GM12878 (cell line): ENCODE measurements around the gene VMP1. TPM values are rescaled to one million over a fixed set of nuclear protein-coding genes. Genes with fewer than 3 reads are reported as not detected.

Source experiments
- ATAC-seq: fragments of 200-7000 bp; cut with Tn5 transposase; 3 replicates; pipeline ENCODE4 v1.9.1; 2020; ENCODE audit warnings: mild to moderate bottlenecking, moderate library complexity
- BruUV-seq: library from RNA; stranded (reverse); fragments of 400-500 nt; replicated peaks from 2 replicates; lab custom pipeline; 2021; lab: Mats Ljungman, UMichigan
- CTCF ChIA-PET: fragments of 300-600 bp; sonication (Branson Sonifier 250); formaldehyde crosslinking; extraction: SDS; loops from one replicate; lab custom pipeline; 2021; ENCODE audit warnings: inconsistent platforms; lab: Yijun Ruan, JAX
- POLR2A ChIA-PET: fragments of 350-600 bp; formaldehyde crosslinking; extraction: SDS; loops from one replicate; lab custom pipeline; 2021; ENCODE audit warnings: inconsistent platforms; lab: Charles Lee
- RAD21 ChIA-PET: fragments of 300-600 bp; sonication (Branson Sonifier 250); formaldehyde crosslinking; loops from one replicate; lab custom pipeline; 2023; ENCODE audit warnings: antibody characterized with exemption; ENCODE audit not compliant: unreplicated experiment; lab: Charles Lee
- SMC1A ChIA-PET: fragments of 300-600 bp; sonication (Branson Sonifier 250); formaldehyde crosslinking; loops from one replicate; lab custom pipeline; 2023; ENCODE audit not compliant: unreplicated experiment, uncharacterized antibody; lab: Charles Lee
- DNase-seq: peaks from one replicate; pipeline ENCODE4 v3.0.0-alpha.2; 2011; ENCODE audit warnings: low read depth, low spot score
- FAIRE-seq: peaks from 3 replicates; lab custom pipeline; 2011; peaks lifted over from hg19 to GRCh38; lab: Jason Lieb, UNC
- H2AFZ ChIP-seq: 2 replicates; pipeline ENCODE4 v1.6.0; 2011; ENCODE audit warnings: low read depth, low read length, control low read depth; ENCODE audit not compliant: control insufficient read depth
- H3K27ac ChIP-seq: 2 replicates; pipeline ENCODE4 v1.5.1; 2011; ENCODE audit warnings: control low read depth; ENCODE audit not compliant: control insufficient read depth, insufficient read depth
- H3K27me3 ChIP-seq, 2 experiments: replicated peaks in 1 of 2; 2 replicates each; pipeline versions ENCODE4 v1.6.0 to v1.6.1; 2011; ENCODE audit warnings: low read length in 1 of 2; ENCODE audit not compliant: control insufficient read depth in 2 of 2, insufficient read depth in 2 of 2
- H3K36me3 ChIP-seq, 2 experiments: 2 replicates each; pipeline ENCODE4 v1.5.1; 2011; ENCODE audit warnings: low read length in 1 of 2; ENCODE audit not compliant: control insufficient read depth in 2 of 2, insufficient read depth in 2 of 2
- H3K4me1 ChIP-seq: 2 replicates; pipeline ENCODE4 v1.6.1; 2011; ENCODE audit warnings: mild to moderate bottlenecking, low read length, moderate library complexity, mixed read lengths; ENCODE audit not compliant: control insufficient read depth, insufficient read depth
- H3K4me2 ChIP-seq: 2 replicates; pipeline ENCODE4 v1.6.0; 2011; ENCODE audit warnings: control low read depth; ENCODE audit not compliant: control insufficient read depth, insufficient read depth
- H3K4me3 ChIP-seq: fragments of 200-600 bp; sonication (generic); 2 replicates; pipeline ENCODE4 v1.5.1; 2016
- H3K79me2 ChIP-seq: 2 replicates; pipeline ENCODE4 v1.6.0; 2011; ENCODE audit warnings: low read length; ENCODE audit not compliant: control insufficient read depth, insufficient read depth
- H3K9ac ChIP-seq: 2 replicates; pipeline ENCODE4 v1.8.0; 2011; ENCODE audit warnings: low read length, control low read depth, mixed read lengths; ENCODE audit not compliant: control insufficient read depth, insufficient read depth
- H3K9me3 ChIP-seq: replicated peaks from 3 replicates; pipeline ENCODE4 v1.5.1; 2011; ENCODE audit warnings: mild to moderate bottlenecking, low read length; ENCODE audit not compliant: control insufficient read depth, insufficient read depth
- H4K20me1 ChIP-seq: 2 replicates; pipeline ENCODE4 v1.6.0; 2011; ENCODE audit not compliant: control insufficient read depth, insufficient read depth
- CBX3 ChIP-seq: fragments of 200-600 bp; sonication (generic); IDR thresholded peaks from 2 replicates; pipeline ENCODE4 v1.6.1; 2016; ENCODE audit warnings: low read depth, borderline replicate concordance
- CHD1 ChIP-seq: IDR thresholded peaks from 2 replicates; pipeline ENCODE4 v1.6.1; 2012; ENCODE audit warnings: low read depth, low read length, improper control_type of control experiment
- FOS ChIP-seq: IDR thresholded peaks from 3 replicates; pipeline ENCODE4 v1.6.1; 2011; ENCODE audit warnings: borderline replicate concordance; ENCODE audit not compliant: insufficient read length; ENCODE audit errors: extremely low read depth
- HCFC1 ChIP-seq: fragments of 150-350 bp; IDR thresholded peaks from 2 replicates; pipeline ENCODE4 v1.6.1; 2014; ENCODE audit warnings: low read length
- HSF1 ChIP-seq: fragments of 150-350 bp; IDR thresholded peaks from 2 replicates; pipeline ENCODE4 v1.6.1; 2014; ENCODE audit warnings: mild to moderate bottlenecking, low read depth, low read length
- JUNB ChIP-seq: IDR thresholded peaks from 2 replicates; pipeline ENCODE4 v1.6.1; 2016; ENCODE audit warnings: antibody characterized with exemption, mild to moderate bottlenecking
- KAT2A ChIP-seq: conservative IDR thresholded peaks from 2 replicates; pipeline ENCODE4 v1.6.1; 2011; ENCODE audit warnings: low read depth, low read length; ENCODE audit not compliant: control insufficient read depth
- NBN ChIP-seq: fragments of 450-650 bp; IDR thresholded peaks from 2 replicates; pipeline ENCODE4 v1.6.1; 2016
- PRDM15 ChIP-seq: fragments of 450-650 bp; formaldehyde crosslinking; IDR thresholded peaks from 2 replicates; pipeline ENCODE4 v1.4.0; 2020; ENCODE audit warnings: mild to moderate bottlenecking, moderate library complexity
- SMAD1 ChIP-seq: fragments of 450-650 bp; IDR thresholded peaks from 2 replicates; pipeline ENCODE4 v1.6.1; 2018; ENCODE audit warnings: mild to moderate bottlenecking, low read depth; ENCODE audit not compliant: partially characterized antibody
- SMC3 ChIP-seq: IDR thresholded peaks from 2 replicates; pipeline ENCODE4 v1.6.1; 2011; ENCODE audit warnings: low read length, improper control_type of control experiment, borderline replicate concordance
- SREBF1 ChIP-seq: IDR thresholded peaks from 2 replicates; pipeline ENCODE4 v1.6.1; 2012; ENCODE audit warnings: mild to moderate bottlenecking, low read length
- ZNF24 ChIP-seq: fragments of 450-650 bp; IDR thresholded peaks from 2 replicates; pipeline ENCODE4 v1.6.1; 2017; ENCODE audit warnings: antibody characterized with exemption, mild to moderate bottlenecking
- WGBS: methylation state at CpG from one replicate; pipeline ENCODE4 v1.1.6; 2016; ENCODE audit warnings: low lambda C conversion rate; ENCODE audit not compliant: insufficient replicate concordance, insufficient coverage; ENCODE audit errors: missing lambda C conversion rate; 5-methylcytosine and 5-hydroxymethylcytosine counted together
- in situ Hi-C: fragments of 300-500 bp; cut with MboI; formaldehyde crosslinking; loops from 9 replicates; pipeline ENCODE4 v1.14.3; 2018; ENCODE audit warnings: mixed read lengths
- intact Hi-C: fragments of 100-400 bp; cut with micrococcal nuclease; formaldehyde crosslinking; loops from one replicate; pipeline ENCODE4 v1.14.2; 2022; ENCODE audit not compliant: unreplicated experiment
- polyA plus RNA-seq, 11 experiments: library from polyadenylated mRNA; depleted of rRNA in 4 of 11; unstranded in 6 of 11; stranded (reverse) in 5 of 11; fragments of >200 nt; fragmentation: Nextera tagmentation in 4 of 11; fragmentation: Illumina TruSeq in 1 of 11; extraction: Ambion mirVana in 4 of 11; extraction: Trizol in 1 of 11; gene quantifications; 1 replicate in 1 of 11; 2 replicates in 10 of 11; pipeline versions ENCODE4 v1.2.1 to v1.2.3, GENCODE V29; 2011 to 2016; ENCODE audit warnings: inconsistent platforms in 2 of 11, missing spikeins in 2 of 11, low read depth in 1 of 11
- total RNA-seq, 4 experiments: library from RNA; depleted of rRNA in 3 of 4; stranded (reverse); fragments of >200 nt in 3 of 4; fragmentation: Illumina TruSeq in 1 of 4; extraction: Trizol in 1 of 4; gene quantifications; 2 replicates each; pipeline versions ENCODE4 v1.2.1 to v1.2.3, GENCODE V29; 2013 to 2021

Gene VMP1
- total and polyA plus RNA-seq, 10 of the 15 experiments (the other 5 are each of a cell fraction or from before 2014, with no cell fraction given) = 88.4 to 199 (median 132) TPM

GRCh38 chr17:59722623-59723022 is 15.2 kb downstream of the VMP1 start:
- H3K27me3 ChIP-seq = no peaks in the 10 kb centered on the region
- no peak overlapping the region for H3K4me2 ChIP-seq
- WGBS = 100% methylated on average over 4 of the region's 4 CpGs
- ChIA-PET POLR2A (no interaction called here), RAD21 (no interaction called here), CTCF (interaction anchor here (1.3 kb wide), 1 partner anchor 53 kb away, joined by 3 read pairs; no protein-coding TSS in a partner anchor), SMC1A (interaction anchor here (1.2 to 2.3 kb wide), 3 partner anchors 11 to 32 kb away, joined by 3 to 6 read pairs (median 4); no protein-coding TSS in a partner anchor)
- no TSS peak for BruUV-seq
- H3K9ac ChIP-seq = no peak overlapping the region
- H3K27ac ChIP-seq = no peak overlapping the region
- H2AFZ ChIP-seq = no peak overlapping the region
- H4K20me1 ChIP-seq = no peaks in the 10 kb centered on the region
- ATAC-seq (no peak), DNase-seq (no peak), FAIRE-seq (no peak)
- no peaks in the 10 kb centered on the region for H3K36me3 ChIP-seq
- no peaks in the 10 kb centered on the region for H3K9me3 ChIP-seq
- no peaks in the 10 kb centered on the region for H3K4me1 ChIP-seq
- in situ Hi-C loops (no loop called here), intact Hi-C loops (no loop called here)
- peaks cover 18% of the 10 kb centered on the region for H3K79me2 ChIP-seq
- TF ChIP-seq CHD1 (no peak), SMC3 (no peak), NBN (no peak), HSF1 (no peak), FOS (no peak), JUNB (no peak), PRDM15 (CRISPR knock-in tag) (no peak), SREBF1 (no peak), HCFC1 (no peak), ZNF24 (no peak), KAT2A (no peak), SMAD1 (no peak), CBX3 (no peak)
- TF ChIP-seq, all 136 proteins: peak for 0
- H3K4me3 ChIP-seq = no peak overlapping the region
